C4-2B (cell line): ENCODE measurements around the gene NPSR1.

Experiments
- H3K27ac ChIP-seq: fragments of 450-650 bp; 2 replicates; pipeline ENCODE4 v1.5.1; 2017
- ZFX ChIP-seq: fragments of 450-650 bp; IDR thresholded peaks from 2 replicates; pipeline ENCODE4 v1.6.1; 2017
- TF ChIP-seq, protein P1 (sequence below): fragments of 450-650 bp; conservative IDR thresholded peaks from 2 replicates; pipeline ENCODE4 v1.5.1; 2017; ENCODE audit warnings: mild to moderate bottlenecking

The NPSR1 gene

DNA sequence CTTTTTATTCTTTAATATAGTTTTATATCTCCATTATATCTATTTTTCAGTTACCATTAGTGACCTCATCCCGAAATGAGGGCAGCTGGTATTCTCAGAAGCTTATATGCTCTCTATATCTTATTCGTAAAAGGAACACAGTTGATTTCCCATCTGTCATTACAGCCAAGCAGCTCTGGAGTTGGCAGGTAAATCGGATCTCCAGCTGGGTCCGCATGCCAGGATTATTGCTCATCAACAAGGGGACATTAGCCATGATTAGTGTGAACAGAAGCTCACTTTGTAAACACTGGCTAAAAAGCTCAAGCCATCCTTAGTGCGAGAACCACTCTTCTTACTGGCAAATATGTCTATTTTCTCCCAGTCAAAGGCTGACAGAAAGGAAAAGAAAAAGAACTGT lies 180.3 kb downstream of the NPSR1 start:
- no peak overlapping the region for H3K27ac ChIP-seq
- no peak for TF ChIP-seq ZFX
- TF ChIP-seq, protein P1, sequence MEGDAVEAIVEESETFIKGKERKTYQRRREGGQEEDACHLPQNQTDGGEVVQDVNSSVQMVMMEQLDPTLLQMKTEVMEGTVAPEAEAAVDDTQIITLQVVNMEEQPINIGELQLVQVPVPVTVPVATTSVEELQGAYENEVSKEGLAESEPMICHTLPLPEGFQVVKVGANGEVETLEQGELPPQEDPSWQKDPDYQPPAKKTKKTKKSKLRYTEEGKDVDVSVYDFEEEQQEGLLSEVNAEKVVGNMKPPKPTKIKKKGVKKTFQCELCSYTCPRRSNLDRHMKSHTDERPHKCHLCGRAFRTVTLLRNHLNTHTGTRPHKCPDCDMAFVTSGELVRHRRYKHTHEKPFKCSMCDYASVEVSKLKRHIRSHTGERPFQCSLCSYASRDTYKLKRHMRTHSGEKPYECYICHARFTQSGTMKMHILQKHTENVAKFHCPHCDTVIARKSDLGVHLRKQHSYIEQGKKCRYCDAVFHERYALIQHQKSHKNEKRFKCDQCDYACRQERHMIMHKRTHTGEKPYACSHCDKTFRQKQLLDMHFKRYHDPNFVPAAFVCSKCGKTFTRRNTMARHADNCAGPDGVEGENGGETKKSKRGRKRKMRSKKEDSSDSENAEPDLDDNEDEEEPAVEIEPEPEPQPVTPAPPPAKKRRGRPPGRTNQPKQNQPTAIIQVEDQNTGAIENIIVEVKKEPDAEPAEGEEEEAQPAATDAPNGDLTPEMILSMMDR = no peak

DNA sequence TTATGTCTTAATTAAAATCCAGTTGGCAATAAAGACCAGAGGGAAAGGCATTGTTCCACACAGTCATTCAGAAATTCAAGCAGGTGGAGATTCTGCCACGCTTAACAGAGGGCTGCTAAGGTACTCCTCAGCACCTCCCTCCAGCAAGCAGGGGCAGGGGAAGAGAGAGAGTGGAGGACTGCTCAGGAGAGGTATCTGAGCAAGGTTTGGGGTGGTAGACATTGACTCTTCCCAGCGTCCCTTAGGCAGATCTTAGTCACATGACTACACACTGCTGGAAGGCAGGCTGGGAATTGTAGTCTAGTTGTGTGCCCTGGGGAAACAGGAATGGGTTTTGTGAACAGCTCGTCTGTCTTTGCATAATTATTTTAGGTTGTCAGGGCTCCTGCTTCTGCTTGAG lies 181.6 kb downstream of the NPSR1 start:
- TF ChIP-seq, protein P1 = no peak
- no peak for TF ChIP-seq ZFX
- no peak overlapping the region for H3K27ac ChIP-seq

DNA sequence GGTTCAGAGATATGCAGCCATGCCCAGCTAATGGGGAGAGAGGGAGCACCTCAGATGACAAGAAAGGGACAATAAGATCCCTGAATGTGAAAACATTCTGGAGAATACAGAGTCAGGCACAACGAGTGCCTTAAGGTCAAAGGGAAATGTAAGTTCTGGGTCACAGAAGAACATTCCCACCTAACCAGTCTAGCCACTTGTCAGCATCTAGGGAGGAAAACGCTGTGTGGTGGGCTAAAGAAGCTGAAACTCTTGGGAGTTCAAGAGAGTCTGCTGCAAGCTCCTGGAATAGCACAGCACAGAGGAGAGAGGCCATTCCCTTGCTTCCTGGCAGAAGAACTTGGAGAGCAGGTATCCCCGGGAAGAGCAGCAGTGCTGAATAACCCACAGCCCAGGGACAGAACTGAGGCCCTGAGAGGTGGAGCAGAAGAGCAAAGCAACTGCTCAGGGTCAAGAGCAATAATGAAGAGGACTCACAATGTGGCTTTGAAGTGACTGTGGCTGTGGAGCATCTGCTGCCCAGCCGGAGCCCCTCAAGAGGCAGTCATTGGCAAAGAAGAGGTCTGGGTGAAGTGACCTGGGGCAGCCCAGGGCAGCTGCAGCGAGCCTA lies 182.3 kb downstream of the NPSR1 start:
- TF ChIP-seq, protein P1 = no peak
- no peak for TF ChIP-seq ZFX
- H3K27ac ChIP-seq = no peak overlapping the region

DNA sequence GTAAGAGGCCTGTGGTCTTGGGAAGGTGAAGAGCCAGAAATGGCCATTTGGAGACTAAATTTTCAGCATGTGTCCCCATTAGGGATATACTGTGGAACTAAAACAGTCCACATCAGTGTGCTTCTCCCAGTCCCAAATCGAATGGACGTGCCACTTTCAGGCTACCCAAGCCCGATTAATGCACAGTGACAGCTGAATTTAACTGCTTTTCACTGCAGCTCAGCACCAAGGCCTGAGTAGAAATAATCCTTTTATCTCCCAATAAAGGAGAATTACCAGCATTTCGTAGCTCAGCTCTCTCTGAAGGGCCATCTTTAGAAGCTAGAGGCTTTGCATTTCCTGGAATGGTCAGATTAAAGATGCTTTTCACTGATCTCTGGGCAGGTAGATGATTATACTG lies 183.3 kb downstream of the NPSR1 start:
- no peak overlapping the region for H3K27ac ChIP-seq
- TF ChIP-seq ZFX = no peak
- TF ChIP-seq, protein P1 = no peak

DNA sequence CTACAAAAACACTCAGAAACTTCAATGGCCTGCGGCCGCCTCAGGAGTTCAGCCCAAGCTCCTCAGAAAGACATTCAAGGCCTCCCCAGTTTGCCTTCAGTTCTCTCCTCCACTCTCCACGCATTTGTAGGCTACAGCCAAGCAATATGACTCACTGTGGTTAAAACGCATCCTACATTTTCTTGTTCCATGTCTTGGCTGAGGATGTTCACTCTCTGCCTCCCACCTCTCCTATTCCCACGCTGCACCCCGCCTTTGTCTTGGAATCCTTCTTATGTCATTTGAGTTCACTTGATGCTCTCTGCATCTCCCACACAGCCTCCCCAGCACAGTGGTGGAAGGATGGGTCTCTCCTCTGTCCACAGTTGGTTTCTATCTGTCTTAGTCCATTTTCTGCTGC lies 184.8 kb downstream of the NPSR1 start:
- H3K27ac ChIP-seq = no peak overlapping the region
- no peak for TF ChIP-seq ZFX
- TF ChIP-seq, protein P1 = no peak

DNA sequence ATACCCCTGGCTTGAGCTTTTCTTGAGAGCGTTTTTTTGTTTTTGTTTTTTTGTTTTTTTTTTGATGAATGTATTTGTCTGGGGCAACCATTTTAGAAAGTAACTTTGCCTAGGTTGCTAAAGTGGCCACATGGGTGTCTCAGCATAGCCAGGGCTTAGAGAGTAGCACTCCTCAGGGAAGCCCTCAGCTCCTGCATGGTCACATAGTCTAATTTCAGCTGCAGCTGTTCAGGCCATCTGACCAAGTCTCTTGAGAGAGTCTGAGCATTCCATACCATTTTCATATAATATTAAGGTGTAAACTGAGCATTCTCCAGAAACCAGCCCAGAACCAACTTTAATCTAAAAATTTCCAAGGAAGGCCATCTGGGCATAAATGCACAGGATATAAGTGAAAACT lies 186.4 kb downstream of the NPSR1 start:
- TF ChIP-seq, protein P1 = no peak
- no peak for TF ChIP-seq ZFX
- H3K27ac ChIP-seq = no peak overlapping the region

DNA sequence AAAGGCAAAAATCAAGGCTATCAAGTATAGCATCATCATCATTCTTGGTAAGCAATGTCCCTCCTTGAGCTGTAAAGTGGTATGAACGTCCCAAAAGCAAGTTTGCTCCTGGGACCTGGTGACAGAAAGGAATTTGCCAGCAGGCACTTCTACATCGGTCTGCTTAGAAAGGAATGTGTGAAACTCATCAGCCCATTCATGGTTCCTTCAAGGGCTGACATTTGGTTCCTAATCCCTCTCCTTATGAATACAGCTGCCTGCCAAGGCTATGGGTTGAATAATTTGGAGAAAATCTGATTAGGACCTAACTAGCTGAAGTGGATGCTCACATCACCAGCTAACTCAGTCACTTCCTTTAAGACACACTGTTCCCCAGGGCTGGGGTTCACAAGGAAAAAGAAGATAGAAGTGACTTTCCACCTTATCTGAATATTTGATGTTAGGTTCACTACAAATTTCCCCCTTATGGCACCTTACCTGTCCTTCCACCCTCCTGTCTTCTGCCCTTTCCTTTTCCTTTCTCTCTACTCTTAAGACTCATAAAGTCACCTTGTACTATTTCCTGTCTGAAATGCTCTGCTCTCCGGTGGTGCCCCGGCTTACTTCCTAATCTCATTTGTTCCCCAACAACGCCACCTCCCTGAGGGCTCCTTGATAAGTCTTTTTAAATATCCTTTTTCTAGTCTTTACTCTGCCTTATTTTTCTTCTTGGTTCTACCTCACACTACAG lies 187.1 kb downstream of the NPSR1 start:
- TF ChIP-seq, protein P1 = no peak
- no peak for TF ChIP-seq ZFX
- no peak overlapping the region for H3K27ac ChIP-seq
